GM18511 (cell line): ENCODE measurements around the gene FGR.

ENCODE experiments used
- ATAC-seq: cut with Tn5 transposase; IDR thresholded peaks from one replicate; pipeline ENCODE4 v1.9.1; 2021; ENCODE audit warnings: mild to moderate bottlenecking, moderate library complexity; ENCODE audit not compliant: unreplicated experiment

Gene FGR

GRCh38 chr1:27602462-27603308 is 32.3 kb downstream of the FGR start:
- ATAC-seq = no peak

GRCh38 chr1:27601771-27602461 is 33.1 kb downstream of the FGR start:
- no peak for ATAC-seq

GRCh38 chr1:27601321-27601770 is 33.6 kb downstream of the FGR start:
- no peak for ATAC-seq

GRCh38 chr1:27600498-27601175 is 34.3 kb downstream of the FGR start:
- ATAC-seq = no peak

- no peak for ATAC-seq
Observed at GRCh38 chr1:27599605-27600497, 35.1 kb downstream of the FGR start.

DNA sequence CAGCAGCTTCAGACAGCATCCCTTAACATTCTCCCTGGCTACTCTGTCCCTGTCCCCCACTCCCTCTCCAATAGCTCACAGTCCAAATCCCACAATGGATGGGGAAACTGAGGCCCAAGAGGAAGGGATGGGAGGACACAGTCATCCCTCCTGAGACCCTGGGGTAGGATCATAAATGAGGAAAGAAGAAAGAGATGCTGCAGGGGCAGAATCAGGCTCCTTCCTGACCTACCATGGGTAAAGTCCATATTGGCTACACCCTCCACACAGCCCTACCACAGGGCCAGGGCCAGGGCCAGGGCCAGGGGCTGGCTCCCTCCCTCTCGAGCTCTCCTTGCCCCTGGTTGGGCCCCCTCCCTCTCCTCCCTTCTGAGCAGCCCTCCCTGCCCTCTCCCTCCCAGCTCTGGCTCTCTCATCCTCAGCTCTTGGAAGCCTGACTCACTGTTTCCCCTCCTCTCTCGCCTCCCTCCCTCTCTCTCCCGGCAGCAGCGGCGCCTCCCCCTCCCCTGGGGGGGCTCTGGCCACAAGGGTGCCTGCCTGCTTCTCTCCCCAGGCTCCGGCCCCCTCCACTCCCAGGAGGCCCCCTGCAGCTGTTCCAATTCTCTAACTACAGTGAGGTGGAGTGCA is 36.0 kb downstream of the FGR start:
- ATAC-seq = no peak

DNA sequence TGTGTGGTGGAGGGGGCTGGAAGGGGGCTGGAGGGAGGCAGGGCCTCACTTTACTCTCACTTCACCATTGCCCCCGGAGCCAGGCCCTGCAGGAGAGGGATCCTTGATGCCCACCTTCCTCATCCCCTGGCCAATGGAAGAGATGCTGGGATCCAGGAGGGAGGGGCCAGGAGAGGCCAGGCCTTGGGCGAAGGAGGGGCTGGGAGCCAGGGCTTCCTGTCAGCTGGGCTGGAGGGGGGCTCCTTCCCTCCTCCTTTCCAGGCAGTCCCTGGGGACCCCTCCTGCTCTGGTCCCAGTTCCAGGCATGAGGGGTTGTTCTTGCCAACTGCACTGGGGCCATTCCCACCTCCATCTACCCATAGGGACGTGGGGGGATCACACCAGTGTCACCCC is 36.7 kb downstream of the FGR start:
- ATAC-seq = no peak

DNA sequence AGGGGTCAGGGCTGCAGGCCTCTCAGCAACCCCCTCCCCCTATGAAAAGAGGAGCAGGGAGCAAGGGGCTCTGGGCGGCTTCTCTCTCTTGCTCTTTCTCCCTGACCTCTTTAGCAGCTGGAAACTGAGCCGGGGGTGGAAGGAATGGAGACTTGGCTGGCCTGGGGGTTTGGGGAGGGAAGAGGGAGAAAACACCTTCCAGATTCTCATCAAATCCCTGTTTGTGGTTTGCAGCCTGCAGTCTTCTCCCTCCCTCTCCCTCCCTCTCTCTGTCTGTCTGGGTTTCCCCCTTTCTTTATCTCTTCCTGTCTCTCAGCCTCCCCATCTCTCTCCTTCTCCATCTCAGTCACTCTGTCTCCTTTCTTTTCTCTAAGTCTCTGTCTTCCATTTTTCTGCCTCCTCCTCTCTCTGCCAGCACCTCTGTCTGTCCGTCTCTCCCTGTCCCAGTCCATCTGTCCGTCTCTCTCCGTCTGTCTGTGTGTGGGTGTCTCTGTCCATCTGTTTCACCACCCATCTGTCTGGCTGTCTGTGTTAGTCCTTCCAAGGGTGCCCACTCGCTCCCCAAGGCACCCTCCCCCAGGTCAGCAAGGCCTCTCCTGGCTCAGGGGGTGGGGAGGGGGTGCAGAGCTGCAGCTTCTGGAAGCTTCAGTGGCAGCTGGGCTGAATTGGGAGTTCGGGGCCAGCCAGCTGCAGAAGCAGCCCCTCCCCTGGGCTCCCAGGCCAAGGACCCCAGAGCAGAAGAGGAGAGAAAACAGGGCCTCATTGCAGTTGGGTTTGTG is 37.3 kb downstream of the FGR start:
- no peak for ATAC-seq

DNA sequence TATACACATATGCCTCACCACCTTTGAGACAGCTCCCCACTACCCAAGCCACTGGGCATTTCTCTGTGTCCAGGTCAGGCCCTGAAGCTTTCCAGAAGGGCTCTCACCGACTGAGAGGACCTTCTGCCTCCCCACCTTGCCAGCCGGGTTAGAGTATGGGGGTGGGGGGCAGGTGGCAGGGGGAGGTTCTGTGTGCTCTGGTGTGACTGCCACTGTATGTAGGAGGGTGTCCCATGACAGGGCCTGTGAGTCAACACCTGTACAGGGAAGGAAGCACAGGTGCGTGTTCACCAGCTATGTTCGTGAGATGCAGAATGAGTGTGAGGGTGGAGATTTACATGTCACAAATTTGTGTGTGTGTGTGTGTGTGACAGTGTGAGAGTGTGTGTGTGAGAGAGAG is 38.0 kb downstream of the FGR start:
- no peak for ATAC-seq

DNA sequence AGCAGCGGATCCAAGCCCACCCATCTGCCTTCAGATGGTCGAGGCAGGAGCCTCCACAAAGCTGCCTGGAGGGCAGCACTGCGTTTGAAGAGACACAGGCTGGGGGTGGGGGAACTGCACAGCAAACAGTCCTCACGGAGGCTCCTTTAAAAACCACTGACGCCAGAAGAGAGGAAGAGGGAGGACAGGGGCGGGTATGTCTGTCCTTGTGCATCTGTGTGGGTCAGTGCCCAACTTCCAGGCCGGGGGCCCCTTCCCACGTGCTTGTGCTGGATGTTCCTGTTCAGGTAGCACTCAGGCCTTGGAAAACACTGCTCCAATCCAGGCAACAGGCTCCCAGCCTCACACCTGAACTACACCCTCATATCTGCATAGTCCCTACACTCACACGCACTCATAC is 38.7 kb downstream of the FGR start:
- ATAC-seq = no peak

GRCh38 chr1:27595597-27595996 is 39.4 kb downstream of the FGR start:
- no peak for ATAC-seq

DNA sequence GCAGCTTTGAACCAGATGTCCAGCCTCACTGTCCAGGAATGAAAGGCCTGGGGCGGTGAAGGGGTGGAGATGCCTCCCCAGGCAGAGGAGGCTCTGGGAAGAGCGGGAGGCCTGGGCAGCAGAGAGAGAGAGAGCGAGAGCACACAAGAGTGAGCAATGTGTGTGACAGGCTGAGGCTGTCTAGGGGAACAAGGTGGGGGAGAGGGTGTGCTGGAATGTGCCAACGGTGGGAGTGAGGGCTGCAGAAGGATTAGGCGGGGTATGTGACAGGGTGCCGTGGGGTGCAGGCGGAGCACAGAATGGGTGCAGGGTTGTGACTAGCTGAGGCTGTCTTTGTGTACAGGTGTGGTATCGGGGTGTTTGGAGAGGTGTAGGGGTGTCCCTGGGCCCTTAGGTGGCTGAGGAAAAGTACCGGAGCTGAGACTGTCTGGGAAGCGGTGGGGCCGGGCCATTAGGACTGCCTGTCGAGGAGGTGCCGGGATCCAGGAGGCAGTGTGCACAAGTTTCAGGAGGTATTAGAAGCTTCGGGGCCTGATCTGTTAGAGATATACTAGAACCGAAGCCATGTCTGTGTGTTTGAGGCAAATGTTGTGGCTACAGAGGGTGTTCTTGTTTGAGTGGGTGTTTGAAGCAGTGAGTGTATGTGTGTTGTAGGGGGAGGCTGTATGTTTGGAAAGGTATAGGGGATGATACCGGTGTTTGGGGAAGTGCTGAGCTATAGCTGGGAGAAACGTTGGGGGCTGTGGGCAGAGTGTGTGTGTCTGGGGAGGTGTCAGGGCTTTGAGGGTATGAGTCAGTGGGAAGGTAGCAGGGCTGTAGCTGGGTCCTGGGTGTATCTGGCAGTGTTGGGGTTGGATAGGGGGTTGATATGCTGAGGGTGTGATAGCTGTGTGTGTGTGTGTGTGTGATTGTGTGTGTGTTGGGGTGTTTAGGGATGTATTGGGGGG is 40.1 kb downstream of the FGR start:
- no peak for ATAC-seq

DNA sequence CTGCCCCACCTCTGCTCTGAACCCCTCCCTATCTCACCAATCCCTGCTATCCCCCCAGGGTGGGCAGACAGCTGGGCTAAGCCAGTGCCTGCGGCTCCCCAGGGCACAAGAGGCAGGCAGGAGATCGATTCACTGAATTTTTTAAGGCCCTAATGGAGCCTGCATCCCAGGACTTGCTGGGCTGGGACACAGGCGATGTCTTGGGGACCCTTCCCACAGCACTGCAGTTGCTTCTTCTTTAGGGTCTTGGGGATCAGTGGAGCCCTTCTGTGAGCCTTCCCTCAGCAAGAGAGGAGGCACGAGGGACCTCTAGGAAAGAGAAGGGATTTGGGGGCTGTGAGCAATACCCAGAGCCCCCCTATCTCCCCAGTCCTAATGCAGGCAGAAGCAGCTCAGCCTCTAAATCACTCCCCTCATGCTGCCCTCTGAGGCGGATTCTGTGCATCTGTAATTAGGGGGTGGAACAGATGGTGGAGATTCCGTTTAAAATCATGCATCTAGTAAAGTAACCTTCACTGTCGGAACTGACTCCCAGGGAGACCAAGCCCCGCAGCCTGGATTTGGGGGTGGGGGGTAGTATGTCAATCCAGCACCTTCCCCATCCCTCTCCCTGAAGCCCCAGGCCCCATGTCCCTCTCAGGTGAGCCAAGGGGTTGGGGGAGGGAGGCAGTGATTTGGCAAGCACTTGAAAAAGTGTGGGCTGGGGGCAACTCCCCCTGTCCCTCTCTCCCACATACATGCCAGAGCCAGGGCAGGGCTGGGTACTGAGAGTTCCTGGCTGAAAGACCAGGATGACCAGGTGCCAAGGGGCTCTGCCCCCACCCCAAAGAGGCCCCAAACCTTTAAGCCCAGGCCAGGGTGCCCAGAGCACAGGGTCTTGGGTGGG is 41.1 kb downstream of the FGR start:
- ATAC-seq = no peak

GRCh38 chr1:27592931-27593677 is 41.9 kb downstream of the FGR start:
- ATAC-seq = no peak

DNA sequence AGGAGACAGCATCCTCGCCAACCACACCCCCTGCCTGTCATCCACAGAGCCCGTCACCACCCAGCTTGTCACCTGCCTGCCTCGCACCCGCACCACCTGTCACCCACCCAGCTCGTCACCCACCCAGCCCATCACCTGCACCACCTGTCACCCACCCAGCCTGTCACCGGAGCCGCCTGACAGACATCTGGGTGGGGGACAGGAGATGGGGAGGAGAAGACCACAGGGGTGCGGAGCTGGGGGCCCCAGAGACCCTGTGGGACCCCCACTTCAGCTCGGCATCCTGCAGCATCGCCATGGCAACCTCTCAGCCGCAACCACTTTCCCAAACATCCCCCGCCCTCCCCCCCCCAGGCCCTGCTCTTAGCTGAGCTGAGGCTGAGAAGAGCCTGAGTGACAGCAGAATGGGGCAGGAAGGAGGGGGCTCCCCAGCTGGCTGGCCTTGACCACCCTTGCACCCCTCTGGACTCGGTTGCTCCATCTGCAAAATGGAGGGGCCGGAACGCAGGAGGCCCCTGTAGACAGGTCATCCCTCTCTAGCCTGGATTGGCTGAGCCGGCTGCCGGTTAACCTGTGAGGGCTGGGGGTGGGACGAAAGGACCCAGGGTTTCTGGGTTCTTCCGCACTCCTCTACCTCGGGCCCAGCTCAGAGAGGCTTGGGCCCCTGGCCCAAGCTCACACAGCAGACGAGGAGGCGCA is 42.6 kb downstream of the FGR start:
- no peak for ATAC-seq

- no peak for ATAC-seq
Observed at GRCh38 chr1:27591622-27592021, 43.4 kb downstream of the FGR start.
